Astrocyte of the spinal cord (primary cell): ENCODE results near the gene RFT1.
"Not testable (repeated sequence)": the region's sequence is repeated elsewhere in the genome, so short reads cannot be mapped to it uniquely, and the experiment has no call there.

Experiments
- DNase-seq: peaks from one replicate; pipeline ENCODE4 v3.0.0; 2011; ENCODE audit warnings: low read depth, low spot score
- H3K4me3 ChIP-seq: 2 replicates; pipeline ENCODE4 v1.5.1; 2011; ENCODE audit warnings: low read depth, mild to moderate bottlenecking, low read length, moderate library complexity
- CTCF ChIP-seq: IDR thresholded peaks from 2 replicates; pipeline ENCODE4 v1.5.1; 2012; ENCODE audit warnings: low read depth, mild to moderate bottlenecking, low read length, inconsistent platforms
- in situ Hi-C: cut with HindIII; loops from 2 replicates; pipeline ENCODE4 v1.10.0; 2017; ENCODE audit warnings: low sequenced_read_pairs

The RFT1 gene

GRCh38 chr3:53056442-53056841 lies 73.8 kb downstream of the RFT1 start:
- in situ Hi-C loops, result no loop called here
- H3K4me3 ChIP-seq, result no peak overlapping the region
- peak; percentile 31 for TF ChIP-seq CTCF
- DNase-seq, result no peak

GRCh38 chr3:53054233-53054632 lies 76.0 kb downstream of the RFT1 start:
- H3K4me3 ChIP-seq, in situ Hi-C loops: not testable (repeated sequence)

GRCh38 chr3:53051929-53052328 lies 78.3 kb downstream of the RFT1 start:
- no peak for TF ChIP-seq CTCF
- in situ Hi-C loops, result no loop called here
- H3K4me3 ChIP-seq, result no peak overlapping the region
- no peak for DNase-seq

More at GRCh38 chr3:53054233-53054632, 76.0 kb downstream of the RFT1 start:
- not testable (repeated sequence) for DNase-seq

GRCh38 chr3:53049987-53050386 lies 80.2 kb downstream of the RFT1 start:
- no peak overlapping the region for H3K4me3 ChIP-seq
- no peak for TF ChIP-seq CTCF
- in situ Hi-C loops, result no loop called here
- no peak for DNase-seq

- TF ChIP-seq CTCF, result peak; percentile 44
- peak overlapping the region; percentile 67 for H3K4me3 ChIP-seq
- in situ Hi-C loops, result no loop called here
- peak; percentile 17 for DNase-seq
These were observed 83.8 kb downstream of the RFT1 start for GRCh38 chr3:53046171-53047170.

- H3K4me3 ChIP-seq, result peak within 1 kb of the TSS; percentile 67
- in situ Hi-C loops, result no loop called here
These were observed 84.6 kb downstream of the RFT1 start, which contains the start of gene SFMBT1 for GRCh38 chr3:53045518-53046170. Gene SFMBT1, minus strand, starts transcription at chr3:53046073. Its CDS starts 76,945 bp downstream, at chr3:52969128.

More at GRCh38 chr3:53045518-53046170, 84.6 kb downstream of the RFT1 start, which contains the start of gene SFMBT1:
- DNase-seq, result peak; percentile 25
- TF ChIP-seq CTCF, result no peak
